GM19372 (cell line): Measurements from ENCODE around the gene TUBB4A.
"Not testable (repeated sequence)": the region's sequence is repeated elsewhere in the genome, so short reads cannot be mapped to it uniquely, and the experiment has no call there.

ENCODE experiments used
- ATAC-seq: cut with Tn5 transposase; IDR thresholded peaks from one replicate; pipeline ENCODE4 v1.9.1; 2021; ENCODE audit warnings: mild to moderate bottlenecking, low read depth, moderate library complexity; ENCODE audit not compliant: unreplicated experiment

Gene TUBB4A

DNA sequence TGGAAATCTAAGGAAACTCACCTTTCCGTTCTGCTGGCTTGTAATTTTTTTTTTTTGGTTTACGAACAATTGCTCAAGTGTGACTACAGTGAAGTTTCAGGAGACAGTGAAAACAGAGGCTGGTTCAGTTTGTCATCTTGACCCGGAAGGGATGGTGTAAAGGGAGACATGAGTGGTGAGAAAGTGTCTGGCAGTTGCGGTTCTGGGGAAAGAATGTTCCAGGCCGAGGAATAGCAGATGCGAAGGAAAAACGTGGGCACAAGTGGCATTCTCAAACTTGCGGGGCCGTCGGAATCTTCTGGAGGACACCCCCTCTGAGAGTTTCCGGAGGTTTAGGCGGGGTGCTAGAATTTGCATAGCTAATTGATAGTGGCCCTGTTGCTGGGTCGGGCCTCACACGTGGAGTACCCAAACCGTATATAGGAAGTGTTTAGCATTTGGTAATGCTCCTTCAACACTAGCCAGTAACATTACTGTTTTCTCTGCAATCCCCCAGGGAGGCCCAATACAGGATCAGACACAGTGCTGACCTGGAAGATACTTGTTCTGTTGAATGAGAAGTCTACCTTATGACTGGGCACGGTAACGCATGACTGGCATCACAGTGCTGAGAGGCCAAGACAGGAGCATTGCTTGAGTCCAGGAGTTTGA lies 25.9 kb upstream of the TUBB4A start:
- no peak for ATAC-seq

DNA sequence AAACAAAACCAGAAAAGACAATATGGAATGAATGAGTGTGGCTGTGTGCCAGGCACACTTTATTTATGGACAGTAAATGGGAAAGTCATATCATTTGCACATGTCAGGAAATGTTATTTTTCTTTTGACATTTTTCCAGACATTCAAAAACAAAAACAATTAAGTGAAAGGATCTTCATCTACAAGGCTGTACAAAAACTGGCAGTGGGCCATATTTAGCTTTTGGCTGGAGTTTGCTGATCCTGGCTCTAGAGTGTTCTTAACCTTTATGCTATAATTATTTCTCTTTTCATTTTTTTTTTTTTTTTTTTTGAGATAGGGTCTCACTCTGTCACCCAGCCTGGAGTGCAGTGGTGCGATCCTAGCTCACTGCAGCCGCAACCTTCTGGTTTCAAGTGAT lies 22.2 kb upstream of the TUBB4A start:
- no peak for ATAC-seq

DNA sequence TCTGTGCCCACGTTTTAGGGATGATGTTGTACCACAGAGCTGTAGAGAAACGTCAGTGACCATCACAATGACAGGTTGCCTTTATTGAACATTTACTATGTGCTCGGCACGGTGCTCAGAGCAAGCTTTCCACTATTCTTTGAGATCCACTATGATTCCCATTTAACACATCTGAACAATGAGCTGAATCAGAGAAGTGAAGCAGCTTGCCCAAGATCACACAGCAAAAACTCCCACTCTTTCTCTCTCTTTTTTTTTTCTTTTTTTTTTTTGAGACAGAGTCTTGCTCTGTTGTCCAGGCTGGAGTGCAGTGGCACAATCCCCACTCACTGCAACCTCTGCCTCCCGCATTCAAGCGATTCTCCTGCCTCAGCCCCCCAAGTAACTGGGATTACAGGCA lies 20.6 kb upstream of the TUBB4A start:
- no peak for ATAC-seq

DNA sequence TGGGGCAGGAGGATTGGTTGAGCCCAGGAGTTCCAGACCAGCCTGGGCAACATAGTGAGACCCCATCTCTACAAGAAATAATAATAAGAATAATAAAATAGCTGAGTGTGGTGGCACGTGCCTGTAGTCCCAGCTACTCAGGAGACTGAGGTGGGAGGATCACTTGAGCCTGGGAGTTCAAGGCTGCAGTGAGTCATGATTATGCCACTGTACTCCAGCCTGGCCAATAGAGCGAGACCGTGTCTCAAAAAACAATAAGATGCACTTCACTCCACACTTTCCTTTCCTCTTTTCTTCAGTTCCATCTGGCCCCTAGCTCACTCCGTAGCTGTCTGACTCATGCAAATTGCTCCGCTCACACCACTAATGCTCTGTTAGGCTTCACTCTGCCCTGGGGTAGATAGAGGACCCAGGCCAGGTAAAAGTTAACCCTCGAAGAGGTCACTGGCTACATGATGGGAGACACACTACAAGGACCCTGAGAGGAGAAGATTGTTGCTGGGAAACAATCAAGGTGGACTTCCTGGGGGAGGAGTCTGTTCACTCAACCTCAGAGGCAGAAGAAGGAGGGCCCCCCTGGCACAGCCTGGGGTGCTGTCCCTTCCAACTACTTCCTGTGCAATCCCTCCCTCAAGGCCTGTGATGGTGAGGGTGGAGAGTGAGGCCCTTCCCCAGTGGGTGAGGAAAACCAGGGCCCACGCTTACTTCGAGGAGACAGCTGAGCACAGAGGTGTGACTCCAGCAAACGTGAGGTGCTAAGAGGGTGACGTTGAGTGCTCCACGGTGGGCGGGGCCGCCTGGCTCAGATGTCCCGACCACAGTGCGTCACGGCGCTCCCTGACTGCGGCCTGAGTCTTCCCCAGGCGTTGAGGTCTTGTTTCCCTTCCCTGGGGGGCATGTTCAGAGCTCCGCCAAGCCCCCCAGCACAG lies 19.9 kb upstream of the TUBB4A start:
- ATAC-seq, result no peak

DNA sequence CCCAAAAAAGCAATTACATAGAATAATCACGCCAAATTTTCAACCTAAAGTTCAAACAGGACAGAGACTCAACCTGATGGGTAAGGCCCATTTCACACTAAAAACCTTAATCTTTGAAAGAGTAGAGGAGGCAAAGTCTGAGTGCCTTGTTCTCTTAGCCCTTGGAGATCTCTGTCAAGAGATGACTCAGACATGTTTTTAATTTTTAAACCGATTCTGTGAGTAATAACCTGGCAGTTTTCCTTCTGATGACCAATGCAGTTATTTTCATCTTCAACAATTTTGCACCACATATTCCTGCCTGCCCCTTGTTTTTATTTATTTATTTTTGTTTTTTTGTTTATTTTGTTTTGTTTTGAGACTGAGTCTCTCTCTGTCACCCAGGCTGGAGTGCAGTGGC lies 17.2 kb upstream of the TUBB4A start:
- no peak for ATAC-seq

DNA sequence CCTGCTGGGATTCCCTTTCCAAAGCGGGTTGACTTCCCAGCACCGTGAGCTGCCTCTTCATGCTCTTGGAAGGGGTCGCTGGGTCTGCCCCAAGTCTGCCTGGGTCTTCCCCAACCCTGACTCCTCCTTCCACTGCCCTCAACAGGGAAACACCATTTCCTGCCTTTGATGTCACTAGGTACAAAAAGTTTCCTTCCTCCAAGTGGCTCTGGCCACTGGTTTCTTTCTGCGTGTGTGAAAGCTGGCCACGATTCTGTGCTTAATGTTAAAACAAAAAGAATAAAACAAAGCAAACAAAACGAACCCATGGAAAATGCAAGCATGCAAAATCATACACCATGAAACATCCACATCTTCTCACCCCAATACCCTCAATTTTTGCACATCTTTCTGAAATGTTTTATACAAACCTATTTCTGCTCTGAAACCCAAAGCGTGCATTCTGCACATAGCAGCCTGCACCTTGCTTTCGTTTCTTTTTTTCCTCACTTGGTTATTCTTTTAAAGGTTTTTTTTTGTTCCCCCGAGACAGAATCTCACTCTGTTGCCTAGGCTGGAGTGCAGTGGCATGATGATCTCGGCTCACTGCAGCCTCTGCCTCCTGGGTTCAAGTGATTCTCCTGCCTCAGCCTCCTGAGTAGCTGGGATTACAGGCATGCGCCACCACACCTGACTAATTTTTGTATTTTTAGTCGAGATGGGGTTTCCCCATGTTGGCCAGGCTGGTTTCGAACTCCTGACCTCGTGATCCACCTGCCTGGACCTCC lies 16.2 kb upstream of the TUBB4A start:
- no peak for ATAC-seq

DNA sequence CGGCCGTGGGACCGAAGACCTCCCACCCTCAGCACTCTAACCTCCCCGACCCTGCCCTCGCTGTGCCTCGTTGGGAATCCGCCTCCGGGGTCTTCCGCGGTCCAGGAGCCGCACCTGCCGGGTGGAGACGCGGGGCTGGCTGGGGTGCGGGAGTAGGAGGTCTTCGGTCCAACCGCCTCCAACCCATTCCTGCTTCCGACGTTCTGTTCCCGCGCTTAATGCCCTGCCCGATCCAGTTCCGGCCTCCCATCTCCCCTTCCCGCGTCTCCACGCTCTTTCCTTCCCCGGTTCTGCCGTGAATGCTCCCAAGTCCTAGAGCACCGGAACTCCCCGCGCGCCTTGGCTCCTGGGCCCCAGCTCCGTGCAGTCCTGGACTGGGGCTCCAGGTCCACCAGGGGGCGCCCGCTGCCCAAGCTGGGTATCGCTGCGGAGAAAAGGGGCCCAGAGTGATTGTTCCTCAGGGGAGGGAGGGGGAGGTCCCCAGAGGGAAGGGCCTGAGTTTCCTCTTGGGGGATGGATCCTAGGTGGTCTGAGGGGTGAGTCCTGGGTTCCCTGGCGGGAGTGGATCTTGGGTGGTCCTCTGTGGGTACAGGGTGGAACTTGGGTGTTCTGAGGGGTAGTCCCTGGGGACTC lies 14.7 kb upstream of the TUBB4A start:
- peak; percentile 43 for ATAC-seq

DNA sequence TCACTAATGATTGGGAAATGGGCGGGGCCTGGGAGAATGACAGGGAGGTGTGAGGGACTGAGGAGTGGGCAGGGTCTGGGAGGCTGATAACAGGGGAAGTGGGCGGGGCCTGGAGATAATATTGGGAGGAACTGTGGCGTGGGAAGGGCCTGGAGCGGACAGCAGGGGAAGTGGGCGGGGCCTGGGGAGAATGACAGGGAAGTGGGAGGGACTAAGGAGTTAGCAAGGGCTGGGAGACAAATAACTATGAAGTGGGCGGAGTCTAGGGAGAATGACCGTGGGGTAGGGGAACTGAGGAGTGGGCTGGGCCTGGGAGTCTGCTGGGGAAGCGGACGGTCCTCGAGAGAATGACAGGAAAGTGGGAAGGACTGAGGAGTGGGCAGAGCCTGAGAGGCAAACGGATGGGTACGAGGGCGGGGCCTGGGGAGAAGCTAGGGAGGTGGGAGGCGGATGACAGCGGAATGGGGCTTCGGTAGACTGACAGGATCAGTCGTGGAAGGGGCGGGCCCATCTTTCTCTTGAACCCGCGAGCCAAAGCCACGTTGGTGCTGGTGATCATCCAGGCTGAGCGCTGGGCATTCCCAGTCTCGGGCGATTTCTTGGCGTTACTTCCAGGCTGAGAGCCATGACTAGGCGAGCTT lies 14.0 kb upstream of the TUBB4A start:
- no peak for ATAC-seq

DNA sequence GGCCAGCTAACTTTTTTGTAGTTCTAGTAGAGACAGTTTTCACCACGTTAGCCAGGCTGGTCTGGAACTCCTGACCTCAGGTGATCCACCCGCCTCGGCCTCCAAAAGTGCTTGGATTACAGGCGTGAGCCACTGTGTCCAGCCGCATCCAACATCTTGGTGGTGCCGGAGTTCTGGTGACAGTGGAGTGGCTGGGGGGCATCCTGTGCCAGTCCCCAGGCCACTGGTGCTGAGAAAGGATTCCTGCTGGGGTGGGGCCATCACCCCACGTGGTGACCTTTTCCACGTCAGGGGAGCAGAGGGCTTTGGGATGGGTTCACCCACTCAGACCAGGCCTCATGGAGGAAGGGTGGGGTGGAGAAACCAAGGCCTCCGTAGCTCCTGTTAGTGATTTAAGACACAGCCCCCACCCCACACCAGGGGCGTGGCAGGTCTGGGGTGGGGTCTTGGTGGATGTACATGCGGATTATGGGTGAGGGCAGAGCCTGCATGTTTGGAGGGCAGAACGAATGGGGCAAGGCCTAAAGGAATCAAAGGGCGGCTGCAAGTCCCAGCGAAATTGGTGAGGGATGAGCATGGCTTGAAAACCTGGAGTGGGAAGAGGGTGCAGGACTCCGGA lies 12.9 kb upstream of the TUBB4A start:
- ATAC-seq, result no peak

DNA sequence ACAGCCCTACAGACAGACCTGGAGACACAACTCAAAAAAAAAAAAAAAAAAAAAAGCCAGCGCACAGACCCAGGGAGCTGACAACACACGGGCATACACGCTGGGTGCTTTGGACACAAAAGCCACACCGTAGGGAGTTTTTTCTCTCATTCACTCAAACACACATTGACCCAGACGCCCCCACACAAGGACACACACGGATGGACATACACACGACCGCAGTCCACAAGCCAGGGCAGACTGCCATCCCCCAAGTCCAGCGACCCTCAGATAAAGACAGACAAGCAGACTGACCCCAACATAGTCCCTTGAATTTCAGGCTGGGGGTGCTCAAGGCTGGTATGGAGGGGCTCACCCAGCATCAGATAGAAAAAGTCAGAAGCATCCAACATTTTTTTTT lies 12.0 kb upstream of the TUBB4A start:
- ATAC-seq, result no peak

DNA sequence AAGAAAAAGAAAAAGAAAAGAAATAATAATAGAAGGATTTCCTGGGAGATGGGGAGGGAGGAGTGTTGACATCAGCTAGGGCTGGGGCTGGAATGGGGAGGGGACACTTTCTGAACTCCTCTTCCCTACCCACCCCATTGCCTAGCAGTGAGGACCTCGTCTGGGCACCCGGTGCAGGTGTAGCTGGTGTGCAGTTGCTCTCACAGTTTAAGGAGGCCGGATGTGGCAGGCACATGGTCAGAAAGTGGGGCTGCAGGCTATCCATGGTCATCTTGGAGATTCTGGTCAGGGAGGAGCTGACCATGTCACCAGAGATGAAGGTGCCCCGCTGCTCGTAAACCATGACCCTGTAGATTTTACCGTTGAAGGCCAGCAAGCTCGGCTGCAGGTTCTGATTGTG lies 8.5 kb upstream of the TUBB4A start:
- no peak for ATAC-seq

DNA sequence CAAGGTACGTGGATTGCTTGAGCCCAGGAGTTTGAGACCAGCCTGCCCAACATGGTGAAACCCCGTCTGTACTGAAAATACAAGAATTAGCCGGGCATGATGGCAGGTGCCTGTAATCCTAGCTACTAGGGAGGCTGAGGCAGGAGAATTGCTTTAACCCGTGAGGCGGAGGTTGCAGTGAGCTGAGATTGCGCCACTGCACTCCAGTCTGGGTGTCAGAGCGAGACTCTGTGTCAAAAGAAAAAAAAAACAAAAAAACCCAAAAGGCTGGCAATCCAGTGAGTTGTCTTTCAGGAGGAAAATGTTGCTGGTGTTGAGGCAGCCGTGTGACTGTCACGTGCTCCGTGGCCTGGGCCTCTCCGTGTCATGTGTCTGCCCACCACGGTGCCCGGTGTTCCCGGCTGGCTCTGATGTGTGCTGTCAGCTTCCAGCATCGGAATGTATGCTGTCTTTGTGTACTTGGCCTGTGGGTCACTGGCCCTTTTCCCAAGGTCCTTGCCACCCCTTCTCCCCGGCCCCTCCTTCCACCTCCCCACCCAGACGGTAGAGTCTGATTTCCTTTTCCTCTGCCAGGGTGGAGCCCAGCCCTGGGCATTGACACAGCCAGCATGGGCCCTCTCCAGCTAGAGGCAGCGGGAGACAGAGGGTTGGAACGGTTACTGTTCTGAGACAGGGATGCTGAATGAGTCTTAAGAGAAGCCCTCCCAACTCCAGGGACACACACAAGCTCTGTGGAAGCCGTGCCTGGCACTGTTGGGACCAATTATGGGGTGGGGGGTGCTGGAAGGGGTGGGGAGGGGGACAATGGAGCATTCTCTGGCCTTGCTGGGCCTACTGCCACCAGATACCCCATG lies 7.2 kb upstream of the TUBB4A start:
- no peak for ATAC-seq

DNA sequence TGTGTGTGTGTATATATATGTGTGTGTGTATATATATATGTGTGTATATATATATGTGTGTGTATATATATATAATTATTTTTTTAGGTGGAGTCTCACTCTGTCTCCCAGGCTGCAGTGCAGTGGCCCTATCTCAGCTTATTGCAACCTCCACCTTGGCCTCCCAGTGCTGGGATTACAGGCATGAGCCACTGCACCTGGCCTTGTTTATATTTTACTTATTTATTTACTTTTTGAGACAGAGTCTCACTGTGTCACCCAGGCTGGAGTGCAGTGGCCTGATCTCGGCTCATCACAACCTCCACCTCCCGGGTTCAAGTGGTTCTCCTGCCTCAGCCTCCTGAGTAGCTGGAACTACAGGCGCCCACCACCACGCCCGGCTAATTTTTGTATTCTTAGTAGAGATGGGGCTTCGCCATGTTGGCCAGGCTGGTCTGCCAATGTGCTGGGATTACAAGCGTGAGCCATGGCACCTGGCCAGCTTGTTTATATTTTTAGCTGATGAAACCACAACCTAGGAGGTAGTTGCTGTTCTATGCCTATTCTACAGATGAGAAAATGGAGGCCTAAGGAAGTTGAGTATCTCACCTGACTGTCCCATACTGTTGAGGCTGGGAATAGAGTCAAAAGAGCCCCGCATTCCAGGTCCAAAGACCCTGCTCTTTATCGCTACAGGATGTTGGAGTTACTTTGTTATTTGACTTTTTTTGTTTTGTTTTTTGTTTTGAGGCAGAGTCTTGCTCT lies 6.1 kb upstream of the TUBB4A start:
- ATAC-seq, result not testable (repeated sequence)

DNA sequence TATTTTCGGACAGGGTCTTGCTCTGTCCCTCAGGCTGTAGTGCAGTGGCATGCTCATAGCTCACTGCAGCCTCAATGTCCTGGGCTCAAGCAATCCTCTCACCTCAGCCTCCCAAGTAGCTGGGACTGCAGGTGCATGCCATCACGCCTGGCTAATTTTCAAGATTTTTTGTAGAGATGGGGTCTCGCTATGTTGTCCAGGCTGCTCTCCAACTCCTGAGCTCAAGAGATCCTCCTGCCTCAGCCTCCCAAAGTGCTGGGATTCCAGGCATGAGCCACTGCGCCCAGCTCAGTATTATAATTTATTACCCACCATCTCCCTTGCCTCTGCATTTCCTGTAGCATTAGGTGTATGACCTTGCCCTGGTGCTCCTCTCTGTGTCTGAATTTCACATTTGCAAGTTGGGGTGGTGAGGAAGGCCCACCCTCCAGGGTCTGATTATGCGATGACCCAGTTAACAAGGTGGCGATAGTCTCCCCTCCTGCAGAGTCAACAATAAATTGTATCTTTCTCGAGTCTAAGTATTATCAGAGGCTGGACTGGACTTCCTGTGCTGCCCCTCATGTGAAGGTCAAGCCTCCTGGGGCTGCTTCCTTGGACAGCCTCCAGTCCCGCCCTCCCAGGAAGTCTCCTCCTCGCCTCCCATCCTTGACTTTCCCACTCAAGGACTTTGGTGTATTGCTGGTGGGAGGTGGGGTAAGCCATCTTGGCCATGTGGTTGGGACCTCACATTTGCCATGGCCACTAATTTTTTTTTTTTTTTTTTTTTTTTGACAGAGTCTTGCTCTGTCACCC lies 1.5 kb upstream of the TUBB4A start:
- ATAC-seq, result no peak

DNA sequence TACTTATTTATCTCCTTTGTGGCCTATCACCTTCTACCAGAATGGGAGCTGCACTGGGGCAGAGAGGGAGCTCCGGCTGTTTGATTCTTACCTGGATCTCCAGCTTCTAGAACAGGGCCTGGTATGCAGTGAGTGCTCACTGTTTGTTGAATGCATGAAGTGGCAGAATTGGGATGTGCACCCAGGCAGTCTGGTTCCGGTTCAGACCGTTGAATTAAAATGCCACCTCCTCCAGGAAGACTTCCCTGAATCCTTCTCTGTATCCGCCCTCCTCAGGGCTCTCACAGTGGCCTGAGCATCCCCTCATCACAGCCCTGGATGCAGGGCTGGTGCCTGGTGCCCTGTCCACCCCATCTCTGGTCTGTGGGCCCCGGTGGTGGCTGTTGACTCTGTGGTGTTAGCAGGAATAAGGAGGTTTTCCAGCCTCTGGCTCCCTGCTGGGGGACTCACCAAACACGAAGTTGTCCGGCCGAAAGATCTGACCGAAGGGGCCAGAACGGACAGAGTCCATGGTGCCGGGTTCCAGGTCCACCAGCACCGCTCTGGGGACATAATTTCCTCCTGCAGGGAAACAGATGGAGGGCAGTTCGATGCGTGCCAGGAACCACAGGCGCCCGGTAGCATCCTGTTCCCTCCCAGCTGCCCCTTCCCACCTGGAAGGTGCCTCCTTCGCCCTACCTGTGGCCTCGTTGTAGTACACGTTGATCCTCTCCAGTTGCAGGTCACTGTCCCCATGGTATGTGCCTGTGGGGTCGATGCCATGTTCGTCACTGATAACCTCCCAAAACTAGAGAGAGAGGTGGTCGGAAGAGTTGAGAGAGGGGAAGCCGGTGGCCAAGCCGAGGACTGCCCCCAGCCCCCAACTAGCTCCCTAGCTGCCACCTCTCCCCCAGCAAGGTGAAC lies 1.0 kb downstream of the TUBB4A start:
- no peak for ATAC-seq

DNA sequence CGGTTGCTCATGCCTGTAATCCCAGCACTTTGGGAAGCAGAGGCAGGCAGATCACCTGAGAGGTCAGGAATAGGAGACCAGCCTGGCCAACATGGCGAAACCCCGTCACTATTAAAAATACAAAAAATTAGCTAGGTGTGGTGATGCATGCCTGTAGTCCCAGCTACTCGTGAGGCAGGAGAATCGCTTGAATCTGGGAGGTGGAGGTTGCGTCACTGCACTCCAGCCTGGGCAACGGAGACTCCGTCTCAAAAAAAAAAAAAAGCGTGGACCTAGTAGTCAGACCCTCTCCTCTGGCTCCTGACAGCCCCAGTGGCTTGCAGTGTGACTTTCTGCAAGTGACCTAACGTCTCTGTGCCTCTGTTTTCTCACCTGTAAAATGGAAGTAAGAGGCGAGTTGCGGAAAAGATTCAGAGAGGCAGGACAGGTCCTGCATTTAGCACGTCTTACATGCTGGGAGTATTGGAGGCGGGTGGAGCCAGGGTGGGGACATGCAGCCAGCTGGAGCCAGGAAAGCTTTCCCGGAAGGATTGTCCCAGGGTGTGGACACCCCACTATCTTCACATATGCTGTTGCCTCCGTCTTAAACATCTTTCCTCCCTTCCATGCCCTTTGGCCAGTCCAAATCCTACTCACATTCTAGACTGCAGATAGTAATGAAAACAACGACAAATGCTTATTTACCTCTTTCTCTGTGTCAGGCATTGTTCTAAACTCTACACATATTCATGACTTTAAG lies 2.9 kb downstream of the TUBB4A start:
- no peak for ATAC-seq
